ENCODE results near the gene SPG7. TPM values are rescaled to one million over a fixed set of nuclear protein-coding genes. Genes with fewer than 3 reads are reported as not detected.

Gene SPG7
- total RNA-seq, 4 donors from 2014 or later: 79.0 to 156 (median 92.3) TPM

GRCh38 chr16:89581861-89582563 lies 73.8 kb downstream of the SPG7 start:
- 47 to 48% methylated on average over 13 to 15 of the region's 15 CpGs for WGBS, 2 donors
- TF ChIP-seq, protein P1, sequence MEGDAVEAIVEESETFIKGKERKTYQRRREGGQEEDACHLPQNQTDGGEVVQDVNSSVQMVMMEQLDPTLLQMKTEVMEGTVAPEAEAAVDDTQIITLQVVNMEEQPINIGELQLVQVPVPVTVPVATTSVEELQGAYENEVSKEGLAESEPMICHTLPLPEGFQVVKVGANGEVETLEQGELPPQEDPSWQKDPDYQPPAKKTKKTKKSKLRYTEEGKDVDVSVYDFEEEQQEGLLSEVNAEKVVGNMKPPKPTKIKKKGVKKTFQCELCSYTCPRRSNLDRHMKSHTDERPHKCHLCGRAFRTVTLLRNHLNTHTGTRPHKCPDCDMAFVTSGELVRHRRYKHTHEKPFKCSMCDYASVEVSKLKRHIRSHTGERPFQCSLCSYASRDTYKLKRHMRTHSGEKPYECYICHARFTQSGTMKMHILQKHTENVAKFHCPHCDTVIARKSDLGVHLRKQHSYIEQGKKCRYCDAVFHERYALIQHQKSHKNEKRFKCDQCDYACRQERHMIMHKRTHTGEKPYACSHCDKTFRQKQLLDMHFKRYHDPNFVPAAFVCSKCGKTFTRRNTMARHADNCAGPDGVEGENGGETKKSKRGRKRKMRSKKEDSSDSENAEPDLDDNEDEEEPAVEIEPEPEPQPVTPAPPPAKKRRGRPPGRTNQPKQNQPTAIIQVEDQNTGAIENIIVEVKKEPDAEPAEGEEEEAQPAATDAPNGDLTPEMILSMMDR (IDR thresholded peaks at IDR 0.05): no peak
- no peak for TF ChIP-seq POLR2A (IDR thresholded peaks at IDR 0.05)
- no peak for DNase-seq (ENCODE audit: low spot score in 2 of 2)
- intact Hi-C loops (cut with DNase I; ENCODE audit: low total_unique reads): no loop called here
- no peak overlapping the region for H3K4me3 ChIP-seq (ENCODE audit: low read depth, poor library complexity, severe bottlenecking)

GRCh38 chr16:89582614-89583196 lies 74.5 kb downstream of the SPG7 start:
- intact Hi-C loops (cut with DNase I; ENCODE audit: low total_unique reads): no loop called here
- 94 to 97% methylated on average over 11 to 19 of the region's 19 CpGs for WGBS, 2 donors
- TF ChIP-seq, protein P1 (IDR thresholded peaks at IDR 0.05): no peak
- TF ChIP-seq POLR2A (IDR thresholded peaks at IDR 0.05): no peak
- no peak for DNase-seq (ENCODE audit: low spot score in 2 of 2)
- H3K4me3 ChIP-seq (ENCODE audit: low read depth, poor library complexity, severe bottlenecking): no peak overlapping the region

GRCh38 chr16:89583197-89583894 lies 75.1 kb downstream of the SPG7 start:
- intact Hi-C loops (cut with DNase I; ENCODE audit: low total_unique reads): no loop called here
- no peak overlapping the region for H3K4me3 ChIP-seq (ENCODE audit: low read depth, poor library complexity, severe bottlenecking)
- DNase-seq (ENCODE audit: low spot score in 2 of 2): no peak
- 84 to 90% methylated on average over 20 to 36 of the region's 36 CpGs for WGBS, 2 donors
- no peak for TF ChIP-seq POLR2A (IDR thresholded peaks at IDR 0.05)
- TF ChIP-seq, protein P1 (IDR thresholded peaks at IDR 0.05): no peak

- DNase-seq (ENCODE audit: low spot score in 2 of 2): no peak
- TF ChIP-seq POLR2A (IDR thresholded peaks at IDR 0.05): no peak
- TF ChIP-seq, protein P1 (IDR thresholded peaks at IDR 0.05): no peak
- H3K4me3 ChIP-seq (ENCODE audit: low read depth, poor library complexity, severe bottlenecking): no peak overlapping the region
- WGBS, 2 donors: 83 to 91% methylated on average over 34 to 40 of the region's 49 CpGs
- intact Hi-C loops (cut with DNase I; ENCODE audit: low total_unique reads): no loop called here
These were observed 75.9 kb downstream of the SPG7 start for GRCh38 chr16:89583895-89584644.

DNA sequence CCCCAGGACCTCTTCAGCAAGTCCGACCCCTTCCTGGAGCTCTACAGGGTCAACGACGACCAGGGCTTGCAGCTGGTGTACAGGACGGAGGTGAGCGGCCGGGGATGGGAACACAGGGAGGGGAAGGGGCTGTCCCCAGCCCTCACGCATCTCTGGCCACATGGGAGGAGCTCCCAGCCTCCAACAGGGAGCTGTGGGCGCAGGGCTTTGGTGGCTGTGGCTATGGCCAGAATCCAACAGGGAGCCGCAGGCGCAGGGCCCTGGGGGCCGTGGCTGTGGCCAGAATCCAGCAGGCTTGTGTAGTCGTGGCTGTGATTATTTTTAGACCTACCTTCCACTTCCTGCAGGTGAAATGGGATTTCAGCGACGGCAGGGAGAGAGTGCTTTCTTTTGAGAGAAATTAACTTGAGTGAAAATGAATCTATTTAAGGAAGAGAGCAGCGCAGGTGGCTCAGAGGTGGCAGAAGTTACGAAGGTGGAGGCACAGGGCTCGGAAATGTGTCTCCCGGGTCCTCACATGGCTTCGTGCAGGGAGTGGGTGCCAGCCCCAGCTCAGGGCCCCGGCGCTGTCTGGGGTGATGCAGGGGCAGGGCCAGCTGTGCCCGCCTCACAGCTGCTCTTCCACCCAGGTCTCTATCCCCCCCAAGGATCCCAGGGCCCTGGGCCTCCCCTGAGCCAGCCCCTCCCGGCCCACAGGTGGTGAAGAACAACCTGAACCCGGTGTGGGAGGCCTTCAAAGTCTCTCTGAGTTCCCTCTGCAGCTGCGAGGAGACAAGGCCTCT lies 76.8 kb downstream of the SPG7 start:
- no peak for TF ChIP-seq POLR2A (IDR thresholded peaks at IDR 0.05)
- TF ChIP-seq, protein P1 (IDR thresholded peaks at IDR 0.05): no peak
- DNase-seq (ENCODE audit: low spot score in 2 of 2): no peak
- no peak overlapping the region for H3K4me3 ChIP-seq (ENCODE audit: low read depth, poor library complexity, severe bottlenecking)
- intact Hi-C loops (cut with DNase I; ENCODE audit: low total_unique reads): no loop called here
- WGBS, 2 donors: 52 to 58% methylated on average over 25 of the region's 25 CpGs
